Ovary (tissue), 3 donors: Measurements from ENCODE around the gene MTHFR.

ENCODE experiments used
- CTCF ChIP-seq, 3 donors: fragments of 450-650 bp in 2 of 3; fragments of 200-600 bp in 1 of 3; IDR thresholded peaks; one replicate each; pipeline versions ENCODE4 v1.5.1 to v1.8.0; 2016 to 2022; ENCODE audit warnings: antibody characterized with exemption in 3 of 3, mild to moderate bottlenecking in 1 of 3
- EP300 ChIP-seq: sonication (generic); formaldehyde crosslinking; IDR thresholded peaks from one replicate; pipeline ENCODE4 v1.6.1; 2017; ENCODE audit warnings: antibody characterized with exemption
- POLR2A ChIP-seq: fragments of 450-650 bp; IDR thresholded peaks from one replicate; pipeline ENCODE4 v1.6.1; 2017; ENCODE audit warnings: antibody characterized with exemption, mild to moderate bottlenecking, moderate library complexity
- donor health status: DM: no; HTN: no; CAD: no.

GRCh38 chr1:11833497-11833896 is 27.7 kb upstream of the MTHFR start:
- TF ChIP-seq CTCF (IDR thresholded peaks at IDR 0.05) (no peak), EP300 (no peak), POLR2A (no peak)
